ENCODE measurements around the gene RBM17. TPM values are rescaled to one million over a fixed set of nuclear protein-coding genes. Genes with fewer than 3 reads are reported as not detected.
"Not testable (repeated sequence)": the region's sequence is repeated elsewhere in the genome, so short reads cannot be mapped to it uniquely, and the experiment has no call there.

Gene RBM17
- total RNA-seq, 2 donors from 2014 or later = 156 to 200 TPM

DNA sequence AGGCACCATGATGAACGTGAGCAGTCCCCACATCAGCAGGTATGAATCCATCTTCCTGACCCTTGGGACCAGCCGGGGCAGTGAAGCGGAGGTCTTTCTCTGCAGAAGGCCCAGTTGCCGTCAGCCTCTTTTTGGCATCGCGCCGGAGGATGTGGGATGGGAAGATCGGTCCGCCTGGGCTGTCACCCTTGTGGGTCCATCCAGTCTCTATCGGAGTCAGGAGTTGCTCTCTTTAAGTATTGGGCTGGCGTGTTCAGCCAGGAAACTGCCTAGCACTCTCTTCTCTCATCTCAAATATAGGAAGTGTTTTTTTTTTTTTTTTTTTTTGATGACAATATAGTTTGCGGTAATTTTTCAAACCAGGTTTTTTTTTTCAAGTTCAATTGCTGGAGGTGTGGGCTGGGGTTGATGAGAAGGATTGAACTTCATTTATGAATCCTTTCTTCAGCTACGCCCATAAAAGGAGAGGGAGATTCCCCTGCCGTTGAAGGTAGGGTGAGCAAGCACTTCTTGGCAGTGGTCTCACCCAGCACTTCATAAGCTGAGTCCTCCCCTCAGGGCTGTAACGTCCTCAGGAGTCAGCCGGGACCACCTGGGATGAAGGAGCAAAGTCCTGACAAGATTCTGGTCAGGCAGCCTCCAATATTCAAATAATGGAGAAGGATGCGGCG lies 26.6 kb upstream of the RBM17 start, which contains the start of gene IL2RA:
Gene IL2RA, minus strand, starts transcription at position 267 of the 671 bp plus-strand sequence. Its CDS starts 216 bp downstream, at position 51.
- Mint-ChIP-seq H3K4me1 (ENCODE audit: low read depth) (peaks cover 53% of the 10 kb centered on the region), H3K27me3 (ENCODE audit: low read depth) (no peaks in the 10 kb centered on the region), H3K36me3 (ENCODE audit: insufficient read depth in 2 of 2) (peaks cover 31 to 46% of the 10 kb centered on the region in 2 donors), H3K27ac (peak within 1 kb of the TSS; percentile 100), H3K4me3 (peak within 1 kb of the TSS; percentile 97), H3K9me3 (peaks cover 0 to 3% of the 10 kb centered on the region in 2 donors)
- ATAC-seq (replicated peaks in 1 of 2) (peak; percentile 77 to 81), DNase-seq (peak; percentile 78 to 83)

DNA sequence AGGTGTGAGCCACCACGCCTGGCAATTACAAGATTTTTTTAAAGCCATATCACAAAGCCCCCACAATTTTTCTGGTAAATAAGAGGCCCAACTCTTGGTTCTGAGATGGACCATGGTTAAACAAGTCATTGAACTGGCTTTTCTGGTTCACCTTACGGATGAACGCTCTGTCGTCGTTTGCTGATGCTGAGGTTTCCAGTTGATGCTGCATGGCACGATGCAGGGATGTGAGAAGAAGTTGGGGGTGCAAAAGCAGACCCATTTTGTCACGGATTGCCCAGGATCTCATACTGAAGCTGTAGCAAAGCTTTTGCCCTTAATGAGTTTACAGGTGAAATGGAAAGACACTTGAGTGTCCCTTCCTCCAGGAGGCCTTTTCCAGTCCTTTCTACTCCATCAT lies 24.7 kb upstream of the RBM17 start:
- ATAC-seq (replicated peaks in 1 of 2) (no peak), DNase-seq (peak in 1 of 2 donors; percentile 0)
- Mint-ChIP-seq H3K27ac (peak overlapping the region; percentile 44), H3K4me3 (peak overlapping the region in 1 of 2 donors; percentile 21), H3K4me1 (ENCODE audit: low read depth) (peaks cover 58% of the 10 kb centered on the region), H3K36me3 (ENCODE audit: insufficient read depth in 2 of 2) (peaks cover 19 to 27% of the 10 kb centered on the region in 2 donors), H3K27me3 (ENCODE audit: low read depth) (no peaks in the 10 kb centered on the region), H3K9me3 (peaks cover 0 to 3% of the 10 kb centered on the region in 2 donors)

DNA sequence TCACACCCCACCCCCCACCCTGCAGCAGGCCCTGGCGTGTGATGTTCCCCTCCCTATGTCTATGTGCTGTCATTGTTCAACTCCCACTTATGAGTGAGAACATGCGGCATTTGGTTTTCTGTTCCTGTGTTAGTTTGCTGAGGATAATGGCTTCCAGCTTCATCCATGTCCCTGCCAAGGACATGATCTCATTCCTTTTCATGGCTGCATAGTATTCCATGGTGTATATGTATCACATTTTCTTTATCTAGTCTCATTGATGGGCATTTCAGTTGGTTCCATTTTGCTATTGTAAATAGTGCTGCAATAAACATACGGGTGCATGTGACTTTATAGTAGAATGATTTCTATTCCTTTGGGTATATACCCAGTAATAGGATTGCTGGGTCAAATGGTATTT lies 24.1 kb upstream of the RBM17 start:
- not testable (repeated sequence) for H3K27me3 Mint-ChIP-seq (ENCODE audit: low read depth); ATAC-seq (replicated peaks in 1 of 2); H3K9me3 Mint-ChIP-seq; DNase-seq
- Mint-ChIP-seq H3K4me1 (ENCODE audit: low read depth) (peaks cover 64% of the 10 kb centered on the region), H3K36me3 (ENCODE audit: insufficient read depth in 2 of 2) (peaks cover 15 to 21% of the 10 kb centered on the region in 2 donors), H3K4me3 (peak overlapping the region in 1 of 2 donors; percentile 79), H3K27ac (peak overlapping the region; percentile 90)

DNA sequence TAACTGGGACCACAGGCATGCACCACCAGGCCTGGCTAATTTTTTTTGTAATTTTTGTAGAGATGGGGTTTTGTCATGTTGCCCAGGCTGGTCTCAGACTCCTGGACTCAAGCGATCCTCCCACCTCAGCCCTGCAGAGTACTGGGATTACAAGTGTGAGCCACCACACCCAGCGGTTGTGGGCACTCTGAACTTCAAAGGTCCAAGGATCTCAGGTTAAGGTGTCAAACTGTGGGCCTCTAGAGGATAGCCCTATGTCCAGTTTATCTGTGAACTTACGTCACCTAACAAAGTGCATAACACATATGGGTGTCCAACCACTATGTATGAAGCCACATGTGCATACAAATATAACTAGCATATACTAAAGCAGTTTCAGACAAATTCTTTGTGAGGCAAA lies 23.4 kb upstream of the RBM17 start:
- Mint-ChIP-seq H3K4me1 (ENCODE audit: low read depth) (peaks cover 71% of the 10 kb centered on the region), H3K9me3 (peaks cover 0 to 3% of the 10 kb centered on the region in 2 donors), H3K4me3 (peak overlapping the region; percentile 53 to 79), H3K27ac (peak overlapping the region; percentile 90), H3K36me3 (ENCODE audit: insufficient read depth in 2 of 2) (peaks cover 10 to 15% of the 10 kb centered on the region in 2 donors), H3K27me3 (ENCODE audit: low read depth) (no peaks in the 10 kb centered on the region)
- DNase-seq = peak; percentile 29 to 43
- peak in 1 of 2 donors; percentile 3 for ATAC-seq (replicated peaks in 1 of 2)

DNA sequence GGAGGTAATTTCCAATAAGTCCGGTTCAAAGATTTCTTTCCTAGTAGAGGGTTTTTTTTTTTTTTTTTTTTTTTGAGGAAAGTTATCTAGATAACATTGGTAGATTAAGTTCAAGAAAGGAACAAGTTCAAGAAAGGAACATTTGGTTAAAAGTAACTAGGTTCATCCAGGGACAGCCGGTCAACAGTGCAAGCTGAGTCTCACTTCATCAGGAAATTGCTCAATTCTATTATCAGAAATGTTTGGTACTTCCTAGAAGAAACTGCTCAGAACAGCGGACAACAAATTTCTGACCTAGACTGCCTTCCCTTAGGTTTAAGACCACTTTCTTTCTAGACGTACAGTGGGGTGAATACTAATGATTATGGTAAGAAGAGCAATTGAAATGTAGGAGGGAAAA lies 23.0 kb upstream of the RBM17 start:
- H3K27ac Mint-ChIP-seq = peak overlapping the region; percentile 90
- H3K27me3 Mint-ChIP-seq (ENCODE audit: low read depth) = no peaks in the 10 kb centered on the region
- DNase-seq (no peak), ATAC-seq (replicated peaks in 1 of 2) (peak in 1 of 2 donors; percentile 3)
- H3K9me3 Mint-ChIP-seq = peaks cover 0 to 3% of the 10 kb centered on the region in 2 donors
- peaks cover 75% of the 10 kb centered on the region for H3K4me1 Mint-ChIP-seq (ENCODE audit: low read depth)
- H3K4me3 Mint-ChIP-seq = peak overlapping the region; percentile 53 to 79
- peaks cover 10 to 16% of the 10 kb centered on the region in 2 donors for H3K36me3 Mint-ChIP-seq (ENCODE audit: insufficient read depth in 2 of 2)

DNA sequence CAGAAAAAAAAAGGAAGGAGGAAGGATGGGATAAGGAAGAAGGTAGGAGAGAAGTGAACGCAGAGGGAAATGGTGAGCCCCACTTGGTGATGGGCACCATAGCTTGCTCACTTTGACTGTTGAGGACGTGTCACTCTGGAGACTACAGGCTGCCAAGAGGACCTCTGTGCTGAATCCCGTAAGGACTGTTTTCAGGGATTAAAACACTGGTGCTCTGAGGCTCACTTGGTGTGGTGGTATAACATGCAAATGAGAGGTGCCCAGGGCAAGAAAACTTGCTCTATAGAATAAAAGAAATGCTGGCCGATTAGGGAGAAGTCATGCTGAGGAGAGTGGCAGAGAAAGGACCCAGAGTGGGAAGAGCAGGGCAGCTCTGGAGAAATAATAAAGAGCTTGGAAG lies 21.4 kb upstream of the RBM17 start:
- peaks cover 86% of the 10 kb centered on the region for H3K4me1 Mint-ChIP-seq (ENCODE audit: low read depth)
- H3K9me3 Mint-ChIP-seq = peaks cover 0 to 3% of the 10 kb centered on the region in 2 donors
- H3K36me3 Mint-ChIP-seq (ENCODE audit: insufficient read depth in 2 of 2) = peaks cover 4 to 5% of the 10 kb centered on the region in 2 donors
- ATAC-seq (replicated peaks in 1 of 2) = no peak
- no peak for DNase-seq
- peak overlapping the region; percentile 87 to 90 for H3K4me3 Mint-ChIP-seq
- no peaks in the 10 kb centered on the region for H3K27me3 Mint-ChIP-seq (ENCODE audit: low read depth)
- H3K27ac Mint-ChIP-seq = peak overlapping the region; percentile 36

DNA sequence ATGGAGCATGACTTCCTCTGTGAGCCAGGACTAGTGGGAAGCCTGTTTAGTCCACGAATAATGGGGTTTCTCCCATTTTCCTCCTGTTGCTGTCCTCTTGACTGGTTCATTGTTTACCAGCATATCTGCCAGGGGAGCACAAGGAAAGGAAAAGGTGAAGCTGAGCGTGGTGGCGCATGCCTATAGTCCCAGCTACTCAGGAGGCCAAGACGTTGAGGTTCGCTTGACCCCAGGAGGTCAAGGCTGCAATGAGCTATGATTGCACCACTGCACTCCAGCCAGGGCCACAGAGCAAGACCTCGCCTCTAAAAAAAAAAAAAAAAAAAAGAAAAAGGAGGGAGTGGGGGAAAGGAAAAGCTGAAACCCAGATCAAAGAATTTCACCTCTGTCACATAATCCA lies 20.8 kb upstream of the RBM17 start:
- peaks cover 86% of the 10 kb centered on the region for H3K4me1 Mint-ChIP-seq (ENCODE audit: low read depth)
- no peak for DNase-seq
- peaks cover 0 to 3% of the 10 kb centered on the region in 2 donors for H3K9me3 Mint-ChIP-seq

DNA sequence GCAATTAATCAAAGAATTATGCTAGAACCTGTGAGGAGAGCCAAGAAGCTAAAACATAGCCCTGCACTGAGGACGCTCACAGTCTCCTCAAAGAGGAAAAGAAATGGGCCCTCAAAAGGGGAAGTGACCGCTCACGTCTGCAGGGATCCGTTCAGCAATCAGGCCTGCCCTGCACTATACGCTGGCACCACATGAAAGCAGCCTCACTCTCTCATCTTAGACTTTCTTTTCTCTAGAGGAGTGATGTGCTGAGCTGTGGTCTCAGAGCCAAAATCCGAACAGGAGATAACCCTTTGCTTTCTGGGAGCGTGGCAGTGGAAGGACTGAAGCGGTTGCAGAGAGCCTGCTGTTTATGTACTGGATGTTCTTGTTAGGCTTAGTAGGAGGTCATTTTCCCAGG lies 20.4 kb upstream of the RBM17 start:
- Mint-ChIP-seq H3K27me3 (ENCODE audit: low read depth) (no peaks in the 10 kb centered on the region), H3K27ac (peak overlapping the region; percentile 96), H3K4me1 (ENCODE audit: low read depth) (peaks cover 89% of the 10 kb centered on the region), H3K36me3 (ENCODE audit: insufficient read depth in 2 of 2) (peaks cover 4 to 5% of the 10 kb centered on the region in 2 donors), H3K9me3 (peaks cover 0 to 3% of the 10 kb centered on the region in 2 donors), H3K4me3 (peak overlapping the region; percentile 87 to 90)
- ATAC-seq (replicated peaks in 1 of 2) (peak; percentile 28 to 38), DNase-seq (peak; percentile 56 to 64)

More for the DNA sequence above, 20.8 kb upstream of the RBM17 start:
- no peak for ATAC-seq (replicated peaks in 1 of 2)
- H3K4me3 Mint-ChIP-seq = peak overlapping the region; percentile 87 to 90
- H3K36me3 Mint-ChIP-seq (ENCODE audit: insufficient read depth in 2 of 2) = peaks cover 4 to 5% of the 10 kb centered on the region in 2 donors
- H3K27me3 Mint-ChIP-seq (ENCODE audit: low read depth) = no peaks in the 10 kb centered on the region
- peak overlapping the region; percentile 74 for H3K27ac Mint-ChIP-seq

DNA sequence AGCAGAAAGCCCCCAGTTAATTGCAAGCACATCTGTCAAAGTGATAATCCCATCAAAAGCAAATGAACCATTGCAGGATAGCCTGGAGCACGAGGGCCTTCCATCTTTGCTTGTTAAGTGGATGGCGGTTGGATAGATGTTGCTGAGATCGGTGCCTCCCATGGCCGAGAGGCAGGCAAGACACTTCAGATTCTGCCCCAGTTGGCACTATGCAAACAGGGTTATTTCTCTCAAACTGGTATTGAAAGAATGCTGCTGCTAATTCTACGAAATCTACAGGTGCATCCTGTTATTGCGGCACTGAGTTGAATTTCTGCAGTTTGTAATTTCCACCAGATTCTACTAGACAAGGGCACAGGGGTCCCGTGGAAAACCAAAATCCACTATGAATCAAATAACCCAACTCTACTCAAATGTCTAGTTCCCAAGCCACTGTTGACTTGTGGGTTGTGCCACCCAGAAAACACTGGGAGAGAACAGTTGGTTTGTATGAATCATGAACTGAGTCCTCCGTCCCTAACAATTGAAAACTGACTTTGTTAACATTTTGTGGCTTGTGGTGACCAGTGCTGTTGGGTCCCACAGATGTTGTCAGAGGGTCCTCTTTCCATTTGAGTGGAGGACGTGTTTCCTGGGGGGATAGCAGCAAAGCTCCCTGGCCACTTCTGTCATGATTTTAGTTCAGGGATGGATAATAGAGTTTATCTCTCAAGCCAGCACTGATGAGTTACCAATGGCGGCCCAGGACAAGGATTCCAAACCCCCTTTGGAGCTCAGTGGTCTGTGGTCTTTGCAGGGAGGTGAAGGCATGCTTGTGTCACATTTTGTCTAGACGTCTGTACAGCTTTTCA lies 19.5 kb upstream of the RBM17 start:
- Mint-ChIP-seq H3K4me3 (peak overlapping the region; percentile 87 to 90), H3K27me3 (ENCODE audit: low read depth) (no peaks in the 10 kb centered on the region), H3K9me3 (peaks cover 0 to 3% of the 10 kb centered on the region in 2 donors), H3K36me3 (ENCODE audit: insufficient read depth in 2 of 2) (peaks cover 6 to 7% of the 10 kb centered on the region in 2 donors), H3K27ac (peak overlapping the region; percentile 96), H3K4me1 (ENCODE audit: low read depth) (peaks cover 98% of the 10 kb centered on the region)
- DNase-seq (peak; percentile 50 to 69), ATAC-seq (replicated peaks in 1 of 2) (peak; percentile 44 to 48)

DNA sequence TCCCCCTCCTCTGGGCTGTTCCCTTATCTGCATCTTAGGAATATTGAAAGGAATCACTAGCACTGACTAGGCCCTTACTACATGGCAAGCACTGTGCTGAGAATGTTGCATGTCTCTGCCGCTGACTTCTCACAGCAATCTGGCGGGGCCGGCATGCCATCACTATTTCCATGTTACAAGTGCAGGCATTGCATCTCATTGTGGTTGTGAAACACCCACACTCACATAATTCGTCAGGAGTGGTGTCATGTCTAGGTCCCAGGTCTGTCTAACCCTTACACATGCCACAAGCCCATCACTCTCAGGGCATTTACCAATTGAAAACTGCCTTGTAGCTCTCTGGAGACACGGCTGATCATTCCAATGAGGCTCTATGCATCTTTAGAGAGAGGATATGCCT lies 18.2 kb upstream of the RBM17 start:
- H3K36me3 Mint-ChIP-seq (ENCODE audit: insufficient read depth in 2 of 2) = peaks cover 4 to 6% of the 10 kb centered on the region in 2 donors
- H3K27me3 Mint-ChIP-seq (ENCODE audit: low read depth) = no peaks in the 10 kb centered on the region
- ATAC-seq (replicated peaks in 1 of 2) (peak; percentile 61 to 66), DNase-seq (peak; percentile 83 to 89)
- H3K4me3 Mint-ChIP-seq = peak overlapping the region; percentile 87 to 90
- H3K4me1 Mint-ChIP-seq (ENCODE audit: low read depth) = peaks cover 98% of the 10 kb centered on the region
- peak overlapping the region; percentile 96 for H3K27ac Mint-ChIP-seq
- no peaks in the 10 kb centered on the region for H3K9me3 Mint-ChIP-seq

DNA sequence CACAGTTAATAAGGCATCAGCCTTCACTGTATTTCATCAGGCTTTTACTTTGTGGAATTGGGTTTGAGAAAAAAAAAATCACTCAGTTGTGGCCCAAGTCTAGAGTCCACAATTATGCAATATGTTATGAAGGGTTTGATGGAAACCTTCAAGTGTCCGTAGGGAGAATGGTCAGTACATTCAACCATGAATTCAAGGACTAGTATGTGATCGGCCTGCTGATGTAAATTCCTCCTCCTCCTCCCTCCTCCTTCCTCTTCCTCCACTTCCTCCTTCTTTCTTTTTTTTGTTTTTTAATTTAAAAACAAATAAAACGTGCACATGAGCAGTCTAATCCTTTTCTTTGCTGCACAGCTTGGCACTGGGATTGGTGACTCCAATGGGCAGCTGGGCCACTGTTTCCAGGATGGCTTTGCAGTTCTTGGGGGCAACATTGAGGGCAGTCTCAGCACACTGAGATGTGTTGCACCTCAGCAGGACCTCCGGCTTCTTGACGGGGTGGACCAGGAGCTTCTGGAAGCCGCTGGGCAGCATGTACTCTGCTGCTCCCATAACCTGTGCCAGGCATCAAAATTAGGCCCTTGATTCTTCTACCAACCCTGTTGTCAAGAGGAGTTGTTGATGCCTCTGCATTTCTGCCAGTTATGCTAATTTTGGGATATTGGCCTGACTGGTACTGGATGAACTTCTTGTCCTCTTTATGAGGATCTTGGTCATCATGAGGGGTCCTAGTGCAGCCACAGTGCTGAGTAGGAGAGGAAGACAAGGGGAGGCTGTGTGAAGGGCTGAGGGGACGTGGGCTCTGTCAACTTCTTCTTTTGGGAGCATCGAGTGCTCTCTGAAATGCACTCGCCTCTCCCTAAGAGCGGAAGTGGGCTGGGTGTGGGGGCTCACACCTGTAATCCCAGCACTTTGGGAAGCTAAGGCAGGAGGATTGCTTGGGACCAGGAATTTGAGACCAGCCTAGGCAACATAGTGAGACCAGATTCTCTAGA lies 17.4 kb upstream of the RBM17 start:
- no peak for ATAC-seq (replicated peaks in 1 of 2)
- Mint-ChIP-seq H3K4me3 (peak overlapping the region; percentile 87 to 90), H3K36me3 (ENCODE audit: insufficient read depth in 2 of 2) (peaks cover 4 to 6% of the 10 kb centered on the region in 2 donors), H3K27ac (peak overlapping the region; percentile 96), H3K27me3 (ENCODE audit: low read depth) (no peaks in the 10 kb centered on the region), H3K9me3 (no peaks in the 10 kb centered on the region), H3K4me1 (ENCODE audit: low read depth) (peaks cover 96% of the 10 kb centered on the region)
- no peak for DNase-seq

All from activated T-cell treated with anti-CD3 and anti-CD28 coated beads, Interleukin-2, amount 50 U/mL, for 72 hours (primary cell).